Measurements from ENCODE around the gene KLHL14.
A peak's percentile ranks its signal among the peaks of the same experiment; 100 is the strongest.

The KLHL14 gene

DNA sequence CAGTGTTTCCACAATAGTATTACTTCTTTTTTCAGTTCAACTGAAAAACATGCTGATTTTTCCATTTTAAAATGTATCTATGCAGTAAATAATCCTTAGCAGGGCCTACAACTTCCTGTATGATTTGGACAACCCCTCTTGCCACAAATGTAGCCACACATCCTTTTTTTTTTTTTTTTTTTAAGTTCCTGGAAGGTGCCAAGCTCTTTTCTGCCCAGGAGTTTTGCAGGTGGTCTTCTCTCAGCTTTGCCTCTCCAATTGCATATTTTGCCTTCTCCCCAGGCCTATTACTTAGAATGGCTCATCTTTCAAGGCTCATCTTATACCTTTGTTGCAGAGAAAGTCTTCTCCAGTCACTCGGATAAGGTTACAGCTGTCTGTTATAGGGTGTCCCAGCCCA lies 11.6 kb downstream of the KLHL14 start:
- TF ChIP-seq, protein P1, sequence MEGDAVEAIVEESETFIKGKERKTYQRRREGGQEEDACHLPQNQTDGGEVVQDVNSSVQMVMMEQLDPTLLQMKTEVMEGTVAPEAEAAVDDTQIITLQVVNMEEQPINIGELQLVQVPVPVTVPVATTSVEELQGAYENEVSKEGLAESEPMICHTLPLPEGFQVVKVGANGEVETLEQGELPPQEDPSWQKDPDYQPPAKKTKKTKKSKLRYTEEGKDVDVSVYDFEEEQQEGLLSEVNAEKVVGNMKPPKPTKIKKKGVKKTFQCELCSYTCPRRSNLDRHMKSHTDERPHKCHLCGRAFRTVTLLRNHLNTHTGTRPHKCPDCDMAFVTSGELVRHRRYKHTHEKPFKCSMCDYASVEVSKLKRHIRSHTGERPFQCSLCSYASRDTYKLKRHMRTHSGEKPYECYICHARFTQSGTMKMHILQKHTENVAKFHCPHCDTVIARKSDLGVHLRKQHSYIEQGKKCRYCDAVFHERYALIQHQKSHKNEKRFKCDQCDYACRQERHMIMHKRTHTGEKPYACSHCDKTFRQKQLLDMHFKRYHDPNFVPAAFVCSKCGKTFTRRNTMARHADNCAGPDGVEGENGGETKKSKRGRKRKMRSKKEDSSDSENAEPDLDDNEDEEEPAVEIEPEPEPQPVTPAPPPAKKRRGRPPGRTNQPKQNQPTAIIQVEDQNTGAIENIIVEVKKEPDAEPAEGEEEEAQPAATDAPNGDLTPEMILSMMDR (IDR thresholded peaks at IDR 0.05; ENCODE audit: insufficient read depth, low read length, poor library complexity, severe bottlenecking), result no peak
- TF ChIP-seq EZH2phosphoT487 (conservative IDR thresholded peaks at IDR 0.05; ENCODE audit: low read length), result no peak
- no peaks in the 10 kb centered on the region for H3K79me2 ChIP-seq (ENCODE audit: insufficient read depth, low read length)
- H3K27me3 ChIP-seq (ENCODE audit: low read length), result no peaks in the 10 kb centered on the region
- no peaks in the 10 kb centered on the region for H3K36me3 ChIP-seq (ENCODE audit: low read length)
- H3K4me2 ChIP-seq (ENCODE audit: low read depth, low read length, poor library complexity, severe bottlenecking), result peak overlapping the region; percentile 50
- peak overlapping the region; percentile 17 for H3K4me3 ChIP-seq (ENCODE audit: insufficient read depth, low read length, poor library complexity, severe bottlenecking)
- H3K9me3 ChIP-seq (ENCODE audit: insufficient read depth, low read length), result no peaks in the 10 kb centered on the region
- no peaks in the 10 kb centered on the region for H3K9me2 ChIP-seq (replicated peaks; ENCODE audit: insufficient read depth, low read length)
- H4K20me1 ChIP-seq (ENCODE audit: low read depth, low read length), result no peaks in the 10 kb centered on the region
- no peak overlapping the region for H3K9ac ChIP-seq (ENCODE audit: low read length)
- peak overlapping the region; percentile 80 for H3K27ac ChIP-seq (ENCODE audit: low read depth, low read length)
- H2AFZ ChIP-seq (ENCODE audit: low read depth, low read length, severe bottlenecking), result no peak overlapping the region
- H3F3A ChIP-seq (ENCODE audit: insufficient read depth), result peaks cover 41% of the 10 kb centered on the region

DNA sequence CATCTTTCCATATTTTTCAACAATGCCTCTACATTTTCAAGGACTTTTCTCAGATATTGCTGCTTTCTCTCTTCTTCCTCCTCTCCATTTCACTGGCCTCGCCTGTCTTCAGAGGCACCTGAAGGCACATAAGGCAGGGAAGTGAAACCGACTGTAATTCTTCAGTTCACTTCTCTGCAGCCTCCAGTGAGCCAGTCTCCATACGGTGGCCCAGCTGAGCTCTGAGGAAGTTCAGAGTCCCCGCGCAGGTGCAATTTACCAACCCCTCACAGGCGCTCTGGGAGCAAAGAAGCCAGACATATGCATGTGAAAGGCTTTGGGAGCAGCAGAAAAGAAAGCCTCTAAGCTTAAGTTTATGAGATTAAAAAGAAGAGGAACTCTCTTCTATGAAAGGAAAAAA lies 12.4 kb downstream of the KLHL14 start:
- no peaks in the 10 kb centered on the region for H3K9me2 ChIP-seq (replicated peaks; ENCODE audit: insufficient read depth, low read length)
- no peaks in the 10 kb centered on the region for H3K79me2 ChIP-seq (ENCODE audit: insufficient read depth, low read length)
- no peaks in the 10 kb centered on the region for H3K27me3 ChIP-seq (ENCODE audit: low read length)
- no peaks in the 10 kb centered on the region for H4K20me1 ChIP-seq (ENCODE audit: low read depth, low read length)
- peak overlapping the region; percentile 50 for H3K4me2 ChIP-seq (ENCODE audit: low read depth, low read length, poor library complexity, severe bottlenecking)
- TF ChIP-seq, protein P1 (IDR thresholded peaks at IDR 0.05; ENCODE audit: insufficient read depth, low read length, poor library complexity, severe bottlenecking), result no peak
- no peak for TF ChIP-seq EZH2phosphoT487 (conservative IDR thresholded peaks at IDR 0.05; ENCODE audit: low read length)
- peak overlapping the region; percentile 17 for H3K4me3 ChIP-seq (ENCODE audit: insufficient read depth, low read length, poor library complexity, severe bottlenecking)
- peaks cover 41% of the 10 kb centered on the region for H3F3A ChIP-seq (ENCODE audit: insufficient read depth)
- no peaks in the 10 kb centered on the region for H3K36me3 ChIP-seq (ENCODE audit: low read length)
- H3K27ac ChIP-seq (ENCODE audit: low read depth, low read length), result peak overlapping the region; percentile 80
- peak overlapping the region; percentile 4; the same call in 1 of the 2 replicates for H3K9ac ChIP-seq (ENCODE audit: low read length)
- no peak overlapping the region for H2AFZ ChIP-seq (ENCODE audit: low read depth, low read length, severe bottlenecking)
- H3K9me3 ChIP-seq (ENCODE audit: insufficient read depth, low read length), result no peaks in the 10 kb centered on the region

DNA sequence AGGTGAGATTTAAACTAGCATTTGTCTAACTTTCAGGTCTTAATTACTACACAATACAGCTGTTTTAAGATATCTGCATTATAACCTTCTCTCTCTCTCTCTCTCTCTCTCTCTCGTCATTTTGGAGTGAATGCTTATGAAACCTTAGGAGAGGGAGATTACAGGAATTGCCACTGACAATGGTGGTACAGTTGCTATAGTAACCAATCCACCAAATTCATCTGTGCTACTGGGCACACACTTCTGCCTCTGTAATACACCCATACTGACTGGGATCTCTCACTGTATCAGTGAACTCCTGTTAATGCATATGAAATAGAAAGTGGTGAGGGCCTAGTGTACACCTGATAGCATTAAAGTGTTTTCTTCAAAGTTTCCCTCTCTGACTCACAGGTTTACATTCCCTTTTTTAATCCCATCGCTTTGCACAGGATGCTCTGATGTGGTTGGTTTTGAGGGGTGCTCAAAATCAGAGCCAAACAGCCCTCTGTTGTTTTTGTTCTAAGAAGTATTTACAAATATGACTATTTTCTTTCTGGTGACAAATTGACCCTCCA lies 13.1 kb downstream of the KLHL14 start:
- no peak overlapping the region for H3K4me3 ChIP-seq (ENCODE audit: insufficient read depth, low read length, poor library complexity, severe bottlenecking)
- peak overlapping the region; percentile 2 for H2AFZ ChIP-seq (ENCODE audit: low read depth, low read length, severe bottlenecking)
- H3K36me3 ChIP-seq (ENCODE audit: low read length), result no peaks in the 10 kb centered on the region
- no peaks in the 10 kb centered on the region for H4K20me1 ChIP-seq (ENCODE audit: low read depth, low read length)
- H3K27ac ChIP-seq (ENCODE audit: low read depth, low read length), result peak overlapping the region; percentile 80
- no peaks in the 10 kb centered on the region for H3K27me3 ChIP-seq (ENCODE audit: low read length)
- no peaks in the 10 kb centered on the region for H3K9me3 ChIP-seq (ENCODE audit: insufficient read depth, low read length)
- peaks cover 41% of the 10 kb centered on the region for H3F3A ChIP-seq (ENCODE audit: insufficient read depth)
- H3K9me2 ChIP-seq (replicated peaks; ENCODE audit: insufficient read depth, low read length), result no peaks in the 10 kb centered on the region
- TF ChIP-seq, protein P1 (IDR thresholded peaks at IDR 0.05; ENCODE audit: insufficient read depth, low read length, poor library complexity, severe bottlenecking), result no peak
- TF ChIP-seq EZH2phosphoT487 (conservative IDR thresholded peaks at IDR 0.05; ENCODE audit: low read length), result no peak
- H3K79me2 ChIP-seq (ENCODE audit: insufficient read depth, low read length), result no peaks in the 10 kb centered on the region
- H3K9ac ChIP-seq (ENCODE audit: low read length), result peak overlapping the region; percentile 4; the same call in 1 of the 2 replicates
- peak overlapping the region; percentile 50 for H3K4me2 ChIP-seq (ENCODE audit: low read depth, low read length, poor library complexity, severe bottlenecking)
